Urothelium cell line (cell line): Measurements from ENCODE around the gene TTLL4.
"Not testable (repeated sequence)": the region's sequence is repeated elsewhere in the genome, so short reads cannot be mapped to it uniquely, and the experiment has no call there.

Experiments used
- DNase-seq: peaks from one replicate; pipeline ENCODE4 v3.0.0; 2011; ENCODE audit warnings: low spot score, mixed read lengths
- FAIRE-seq: peaks from 2 replicates; lab custom pipeline; 2011; peaks lifted over from hg19 to GRCh38; lab: Jason Lieb, UNC

TTLL4 gene

DNA sequence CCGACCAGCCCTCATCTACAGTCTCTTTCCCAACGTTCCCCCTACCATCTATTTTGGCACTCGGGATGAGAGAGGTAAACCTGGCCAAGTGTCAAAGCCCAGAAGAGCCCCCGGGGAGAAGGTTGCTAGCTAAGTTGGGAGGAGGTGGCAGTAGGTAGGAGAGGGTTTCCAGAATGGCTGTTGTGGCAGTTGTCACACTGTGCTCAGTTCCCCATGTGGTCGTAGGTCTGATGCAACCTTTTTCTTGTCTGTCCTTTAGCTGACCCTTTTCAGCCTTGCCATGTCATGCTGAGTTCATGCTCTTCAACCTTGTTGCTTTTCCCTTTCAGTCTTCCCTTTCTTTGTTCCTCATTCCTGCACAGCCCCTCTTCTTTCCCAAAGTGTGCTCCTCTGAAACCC lies 34.5 kb downstream of the TTLL4 start:
- FAIRE-seq = no peak

DNA sequence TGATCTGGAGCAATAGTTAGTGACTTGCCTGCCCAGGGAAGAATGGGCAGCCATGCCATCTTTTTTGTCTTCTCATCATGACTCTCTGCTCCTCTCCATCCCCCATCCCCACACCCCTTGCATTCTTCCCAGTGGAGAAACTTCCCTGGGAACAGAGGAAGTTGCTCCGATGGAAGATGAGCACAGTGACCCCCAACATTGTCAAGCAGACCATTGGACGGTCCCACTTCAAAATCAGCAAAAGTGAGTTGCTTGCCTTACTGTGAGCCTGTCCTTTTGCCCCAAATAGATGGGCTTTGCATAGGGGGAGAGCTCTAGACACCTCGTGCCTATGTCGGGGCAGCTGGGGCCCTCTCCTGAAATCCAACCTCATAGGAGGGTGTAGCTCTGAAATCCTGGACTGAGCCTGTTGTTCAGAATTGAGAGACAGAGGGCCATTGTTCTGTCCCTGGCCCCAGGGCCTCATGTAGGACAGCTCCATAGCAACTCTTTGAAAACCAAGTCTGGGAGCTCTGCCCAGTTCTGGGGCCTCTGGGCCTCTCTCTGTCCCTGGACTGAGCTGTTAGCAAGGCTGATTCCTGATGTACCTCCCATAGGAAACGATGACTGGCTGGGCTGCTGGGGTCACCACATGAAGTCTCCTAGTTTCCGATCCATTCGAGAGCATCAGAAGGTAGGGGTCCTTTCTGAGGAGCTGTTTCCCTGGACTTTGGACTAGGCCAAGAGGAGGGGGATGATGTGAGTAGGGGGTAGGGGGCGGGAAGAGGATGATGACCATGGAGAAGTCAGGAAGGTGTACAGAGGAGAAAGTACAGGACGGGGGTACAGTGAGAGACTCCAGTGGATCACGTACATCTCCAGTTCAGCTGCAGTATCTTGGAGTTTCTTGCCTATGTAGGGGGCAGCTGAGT lies 35.2 kb downstream of the TTLL4 start:
- FAIRE-seq (no peak), DNase-seq (no peak)

More for the DNA sequence above, 34.5 kb downstream of the TTLL4 start:
- no peak for DNase-seq

DNA sequence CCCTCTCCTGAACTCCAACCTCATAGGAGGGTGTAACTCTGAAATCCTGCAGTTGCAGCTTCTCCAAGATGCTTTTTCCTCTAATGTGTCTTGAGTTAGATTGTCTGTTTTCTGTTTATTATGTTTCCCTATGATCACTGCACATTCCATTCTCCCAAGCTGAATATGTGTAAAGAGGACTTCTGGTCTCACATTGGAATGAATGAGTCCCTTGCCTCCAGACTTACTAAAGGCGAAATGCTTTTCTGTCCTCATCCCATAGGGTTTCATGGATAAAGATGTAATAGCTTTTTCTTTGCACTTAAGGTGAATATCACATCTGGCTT lies 35.8 kb downstream of the TTLL4 start:
- no peak for FAIRE-seq
- DNase-seq = no peak

GRCh38 chr2:218746960-218747359 lies 36.3 kb downstream of the TTLL4 start:
- DNase-seq (no peak), FAIRE-seq (no peak)

- FAIRE-seq (no peak), DNase-seq (no peak)
Measured at GRCh38 chr2:218748741-218749441, 38.3 kb downstream of the TTLL4 start.

- DNase-seq (no peak), FAIRE-seq (no peak)
Measured at GRCh38 chr2:218754201-218754600, 43.6 kb downstream of the TTLL4 start.

- DNase-seq (no peak), FAIRE-seq (no peak)
Measured at GRCh38 chr2:218754781-218755180, 44.1 kb downstream of the TTLL4 start.

DNA sequence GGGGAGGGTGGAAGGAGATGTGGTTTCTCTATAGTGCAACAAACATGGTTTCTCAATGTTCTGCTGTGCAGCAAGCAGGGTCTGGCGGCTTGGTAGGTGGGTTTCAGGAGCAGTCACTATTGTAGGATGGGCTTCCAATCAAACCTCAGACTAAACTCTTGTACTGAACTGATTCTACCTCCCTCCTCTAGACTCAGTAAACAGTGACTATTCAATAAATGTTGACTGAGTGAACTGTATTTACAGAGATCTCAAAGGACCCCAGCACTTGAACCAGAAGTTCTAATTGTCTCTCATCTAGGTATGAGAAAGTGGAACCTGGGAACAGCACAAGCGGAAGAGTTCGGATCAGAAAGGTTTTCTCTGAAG lies 44.5 kb downstream of the TTLL4 start:
- DNase-seq (no peak), FAIRE-seq (no peak)

DNA sequence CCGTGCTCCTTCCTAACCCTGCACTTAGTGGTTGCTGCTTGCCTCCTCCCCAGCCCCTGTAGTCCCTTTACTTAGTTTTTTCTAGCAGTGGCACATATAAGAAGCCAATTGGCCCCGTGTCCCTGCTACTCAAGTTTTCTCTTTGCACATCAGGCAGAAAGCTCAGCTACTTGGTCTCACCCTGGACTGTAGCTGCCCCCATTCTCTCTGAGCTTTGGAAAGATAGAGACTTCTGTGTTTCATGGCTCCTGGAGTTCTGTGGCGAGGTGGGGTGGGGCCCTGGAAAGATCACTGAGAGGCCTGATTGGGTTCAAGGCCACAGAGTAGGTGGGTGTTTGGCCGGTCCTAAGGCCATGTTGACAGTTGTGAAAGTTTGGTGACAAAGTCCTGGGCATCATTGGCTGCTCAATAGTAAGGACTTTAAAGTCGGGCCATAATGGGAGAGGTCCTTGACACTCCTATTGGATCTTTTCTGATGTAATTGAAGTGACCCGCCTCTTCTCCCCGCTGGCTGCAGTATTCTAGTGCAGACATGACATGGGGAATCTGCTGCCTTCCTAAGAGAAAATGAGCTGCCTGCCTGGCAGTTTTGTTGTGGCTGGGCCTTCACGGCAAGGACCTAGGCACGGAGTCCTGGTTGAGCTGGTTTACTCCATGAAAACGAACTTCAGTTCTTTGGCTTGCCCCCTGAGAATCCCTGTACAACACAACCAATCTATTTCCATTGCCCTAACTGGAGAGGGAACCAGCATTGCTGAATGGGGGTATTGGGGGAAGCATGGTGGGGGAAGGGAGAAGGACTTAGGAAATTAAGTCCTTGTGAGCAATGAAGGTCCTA lies 45.2 kb downstream of the TTLL4 start:
- DNase-seq (no peak), FAIRE-seq (no peak)

DNA sequence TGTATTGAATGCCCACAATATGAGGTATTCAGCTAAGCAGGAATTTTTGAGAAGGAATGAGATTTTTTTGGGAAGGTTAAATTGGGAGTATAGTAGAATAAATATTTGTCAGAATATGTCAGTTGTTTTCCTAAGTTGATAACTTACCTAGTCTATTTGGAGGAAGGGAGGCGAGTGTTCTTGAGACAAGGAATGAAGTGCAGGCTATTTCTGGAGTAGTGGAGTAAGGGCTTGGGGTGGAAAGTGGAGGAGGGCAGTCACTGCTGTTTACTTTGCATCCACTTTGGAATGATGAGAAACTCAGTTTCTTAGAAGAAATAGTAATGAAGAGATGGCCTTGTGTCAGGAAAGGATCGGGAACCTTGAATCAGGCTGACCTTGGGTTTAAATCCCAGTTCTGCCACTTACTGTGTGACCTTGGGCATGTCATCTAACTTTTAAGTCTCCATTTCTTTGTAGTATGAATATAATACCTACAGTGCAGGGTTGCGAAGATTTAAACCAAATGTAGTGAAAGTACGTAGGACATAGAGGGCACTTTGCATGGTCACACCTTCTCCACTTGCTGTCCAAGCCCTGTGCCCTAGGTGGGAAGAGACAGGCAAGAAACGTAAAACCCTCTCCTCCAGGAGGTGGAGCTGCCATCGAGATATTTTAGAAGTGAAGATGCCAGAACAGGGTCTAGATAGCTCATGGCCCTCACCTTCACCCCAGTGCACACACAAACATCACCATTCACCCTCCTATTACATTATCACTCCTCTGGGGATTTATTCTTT lies 46.2 kb downstream of the TTLL4 start:
- no peak for FAIRE-seq
- DNase-seq = no peak

GRCh38 chr2:218761795-218762194 lies 51.2 kb downstream of the TTLL4 start:
- FAIRE-seq (no peak), DNase-seq (no peak)

GRCh38 chr2:218772759-218773158 lies 62.1 kb downstream of the TTLL4 start:
- not testable (repeated sequence) for DNase-seq, FAIRE-seq

- no peak for FAIRE-seq
- DNase-seq = no peak
Measured at GRCh38 chr2:218773881-218774280, 63.2 kb downstream of the TTLL4 start.

DNA sequence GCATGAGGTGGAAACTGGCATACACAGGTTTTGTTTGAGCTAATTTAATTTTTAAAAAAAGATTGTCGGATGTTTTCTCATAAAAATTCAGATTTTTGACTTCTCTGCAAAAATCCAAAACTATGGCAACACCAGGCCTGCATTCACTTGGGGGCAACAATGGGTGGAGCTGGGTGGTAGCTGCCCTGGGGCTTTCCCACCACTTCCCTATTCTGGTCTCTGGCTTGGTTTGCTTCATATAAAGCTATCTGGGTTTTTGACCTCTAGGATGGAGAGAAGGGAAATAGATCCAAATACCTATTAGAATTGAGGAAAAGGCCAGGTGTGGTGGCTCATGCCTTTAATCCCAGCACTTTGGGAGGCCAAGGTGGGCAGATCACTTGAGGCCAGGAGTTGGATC lies 65.9 kb downstream of the TTLL4 start:
- FAIRE-seq (no peak), DNase-seq (no peak)

- DNase-seq (no peak), FAIRE-seq (no peak)
Measured at GRCh38 chr2:218777276-218777990, 66.8 kb downstream of the TTLL4 start.

- no peak for FAIRE-seq
Measured at GRCh38 chr2:218780046-218780445, 69.4 kb downstream of the TTLL4 start.

DNA sequence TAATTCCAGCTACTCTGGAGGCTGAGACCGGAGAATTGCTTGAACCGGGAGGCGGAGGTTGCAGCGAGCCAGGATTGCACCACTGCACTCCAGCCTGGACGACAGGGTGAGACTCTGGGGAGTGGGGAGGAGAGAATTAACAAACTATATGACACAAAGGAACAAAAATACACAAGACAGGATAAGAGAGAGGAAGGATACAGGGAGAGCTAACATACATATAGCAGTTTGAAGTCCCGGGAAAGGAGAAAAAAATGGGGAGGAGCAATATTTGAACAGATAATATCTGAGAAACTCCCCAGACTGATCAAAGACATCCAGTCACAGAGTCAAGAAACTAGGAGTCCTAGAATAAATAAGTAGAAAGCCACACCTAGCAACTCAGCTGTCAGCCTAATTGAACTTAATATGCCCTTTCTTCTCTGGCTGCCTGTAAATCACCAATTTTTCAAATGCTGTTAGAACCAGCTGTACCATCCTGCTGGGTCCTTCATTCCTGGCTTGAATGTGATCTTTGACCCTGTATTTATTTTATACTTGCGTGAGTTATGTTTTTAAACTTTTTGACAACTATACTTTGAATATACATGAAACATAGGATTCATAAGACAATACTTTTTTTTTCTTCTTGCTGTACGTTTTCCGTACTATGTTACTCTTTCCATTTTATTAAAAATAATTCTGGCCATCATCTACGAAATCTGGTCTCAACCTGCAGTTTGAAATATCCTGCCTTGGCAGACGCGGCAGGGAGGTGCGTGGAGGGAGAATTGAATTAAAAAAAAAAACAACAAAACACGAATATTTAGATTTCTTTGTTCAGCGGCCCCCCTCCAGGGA lies 70.4 kb downstream of the TTLL4 start:
- FAIRE-seq = no peak

More at GRCh38 chr2:218780046-218780445, 69.4 kb downstream of the TTLL4 start:
- no peak for DNase-seq

DNA sequence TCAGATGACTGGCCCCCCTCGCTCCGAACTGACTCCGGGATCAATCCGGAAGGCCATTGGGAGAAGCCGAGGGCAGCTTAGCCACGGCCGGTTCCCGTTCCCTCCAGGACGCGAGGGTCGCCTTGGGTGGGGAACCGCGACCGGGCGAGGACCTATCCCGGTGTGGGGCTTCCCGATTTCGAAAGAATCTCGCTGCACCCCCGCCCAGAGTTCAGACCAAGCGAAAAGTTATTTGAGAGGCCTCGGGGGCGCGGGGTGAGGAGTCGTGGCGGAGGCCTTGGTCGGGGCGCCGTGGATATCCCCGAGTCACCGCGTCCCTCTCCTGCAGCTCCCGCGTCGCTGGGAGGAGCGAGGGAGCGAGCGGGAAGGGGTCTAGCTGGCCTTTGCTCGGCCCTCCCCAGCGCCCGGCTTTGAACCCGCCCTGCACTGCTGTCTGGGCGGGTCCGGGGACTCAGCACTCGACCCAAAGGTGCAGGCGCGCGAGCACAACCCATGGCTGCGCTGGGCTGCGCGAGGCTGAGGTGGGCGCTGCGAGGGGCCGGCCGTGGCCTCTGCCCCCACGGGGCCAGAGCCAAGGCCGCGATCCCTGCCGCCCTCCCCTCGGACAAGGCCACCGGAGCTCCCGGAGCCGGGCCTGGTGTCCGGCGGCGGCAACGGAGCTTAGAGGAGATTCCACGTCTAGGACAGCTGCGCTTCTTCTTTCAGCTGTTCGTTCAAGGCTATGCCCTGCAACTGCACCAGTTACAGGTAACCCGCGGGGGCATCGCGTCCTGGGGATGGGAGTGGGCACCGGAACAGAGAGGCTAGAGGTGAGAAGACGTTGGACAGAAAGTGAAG lies 71.3 kb downstream of the TTLL4 start, which contains the start of gene CYP27A1:
Gene CYP27A1 (plus strand): TSS at position 457 of the 837 bp plus-strand sequence. CDS start 36 bp downstream, at position 493.
- DNase-seq = no peak
- FAIRE-seq = no peak

More for the DNA sequence above, 70.4 kb downstream of the TTLL4 start:
- no peak for DNase-seq
